Measurements from ENCODE around the gene EPPIN. TPM values are rescaled to one million over a fixed set of nuclear protein-coding genes. Genes with fewer than 3 reads are reported as not detected.

Gene EPPIN
- total and polyA plus RNA-seq, 10 of the 15 experiments (the other 5 are each of a cell fraction or from before 2014, with no cell fraction given): not detected

- TF ChIP-seq NFYA (IDR thresholded peaks at IDR 0.05; ENCODE audit: borderline replicate concordance, low read depth, low read length): no peak
- TF ChIP-seq ZBTB40 (IDR thresholded peaks at IDR 0.05; ENCODE audit: borderline replicate concordance): no peak
- no peak for TF ChIP-seq GABPA (IDR thresholded peaks at IDR 0.05; ENCODE audit: low read depth)
Measured at GRCh38 chr20:45500022-45500421, 47.2 kb downstream of the EPPIN start (continued).

GRCh38 chr20:45497971-45498494, 49.2 kb downstream of the EPPIN start:
- H3K4me1 ChIP-seq (ENCODE audit: control insufficient read depth, insufficient read depth, low read length): no peaks in the 10 kb centered on the region
- H3K36me3 ChIP-seq (ENCODE audit: control insufficient read depth in 2 of 2, insufficient read depth in 2 of 2, low read length in 1 of 2): no peaks in the 10 kb centered on the region
- FAIRE-seq (no peak), DNase-seq (ENCODE audit: low read depth, low spot score) (no peak), ATAC-seq (no peak)
- H3K27ac ChIP-seq (ENCODE audit: control insufficient read depth, insufficient read depth): no peak overlapping the region
- no peak overlapping the region for H3K4me3 ChIP-seq
- ChIA-PET CTCF (interaction anchor here (1.4 to 1.9 kb wide), 2 partner anchors 61 to 273 kb away, joined by 3 to 9 read pairs; no protein-coding TSS in a partner anchor), SMC1A (ENCODE audit: uncharacterized antibody, unreplicated experiment) (interaction anchor here (1.2 kb wide), 1 partner anchor 12 kb away, joined by 3 read pairs; no protein-coding TSS in a partner anchor), POLR2A (no interaction called here), RAD21 (ENCODE audit: unreplicated experiment) (interaction anchor here (0.9 kb wide), 1 partner anchor 273 kb away, joined by 4 read pairs; no protein-coding TSS in a partner anchor)
- no peaks in the 10 kb centered on the region for H3K9me3 ChIP-seq (replicated peaks; ENCODE audit: control insufficient read depth, insufficient read depth, low read length)
- H3K4me2 ChIP-seq (ENCODE audit: control insufficient read depth, insufficient read depth): no peak overlapping the region
- no peak overlapping the region for H3K9ac ChIP-seq (ENCODE audit: control insufficient read depth, insufficient read depth, low read length)
- no TSS peak for BruUV-seq (replicated peaks)
- 14% methylated on average over 3 of the region's 3 CpGs for WGBS (ENCODE audit: insufficient coverage, insufficient replicate concordance, low lambda C conversion rate, missing lambda C conversion rate)
- intact Hi-C loops (cut with micrococcal nuclease; ENCODE audit: unreplicated experiment): no loop called here
- in situ Hi-C loops (cut with MboI): no loop called here
- H3K79me2 ChIP-seq (ENCODE audit: control insufficient read depth, insufficient read depth, low read length): no peaks in the 10 kb centered on the region
- no peak overlapping the region for H2AFZ ChIP-seq (ENCODE audit: control insufficient read depth, low read depth, low read length)
- H4K20me1 ChIP-seq (ENCODE audit: control insufficient read depth, insufficient read depth): no peaks in the 10 kb centered on the region
- peaks cover 0 to 2% of the 10 kb centered on the region in 2 experiments; a peak in 1 of 4 replicates for H3K27me3 ChIP-seq (replicated peaks in 1 of 2; ENCODE audit: control insufficient read depth in 2 of 2, insufficient read depth in 2 of 2, low read length in 1 of 2)
- TF ChIP-seq RBBP5 (conservative IDR thresholded peaks at IDR 0.05) (no peak), ZNF687 (IDR thresholded peaks at IDR 0.05) (no peak)

Measured in GM12878 (cell line).